Chondrocyte (in vitro differentiated cells): ENCODE measurements around the gene MRE11. TPM values are rescaled to one million over a fixed set of nuclear protein-coding genes. Genes with fewer than 3 reads are reported as not detected.
A peak's percentile ranks its signal among the peaks of the same experiment; 100 is the strongest.

ENCODE experiments used
- DNase-seq: peaks from one replicate; pipeline ENCODE4 v3.0.0; 2021; ENCODE audit warnings: mixed read lengths, low spot score
- H3K27ac Mint-ChIP-seq: one replicate; pipeline ENCODE4 v1.8.0; 2021; ENCODE audit warnings: mild to moderate bottlenecking, moderate library complexity, mixed read lengths; ENCODE audit not compliant: unreplicated experiment
- H3K27me3 Mint-ChIP-seq: 2 replicates; pipeline ENCODE4 v1.8.0; 2021; ENCODE audit warnings: low read depth, mixed read lengths
- H3K36me3 Mint-ChIP-seq: 2 replicates; pipeline ENCODE4 v1.8.0; 2021; ENCODE audit warnings: low read depth, mixed read lengths
- H3K4me1 Mint-ChIP-seq: 2 replicates; pipeline ENCODE4 v1.8.0; 2021; ENCODE audit warnings: low read depth, mild to moderate bottlenecking, mixed read lengths
- H3K4me3 Mint-ChIP-seq: one replicate; pipeline ENCODE4 v1.8.0; 2021; ENCODE audit warnings: mild to moderate bottlenecking, moderate library complexity, mixed read lengths; ENCODE audit not compliant: unreplicated experiment
- H3K9me3 Mint-ChIP-seq: 2 replicates; pipeline ENCODE4 v1.8.0; 2021; ENCODE audit warnings: low read depth, mixed read lengths
- total RNA-seq: library from RNA; stranded (reverse); gene quantifications from 3 replicates; pipeline ENCODE4 v1.2.1, GENCODE V29; 2021
- TF ChIP-seq, protein P1 (sequence below): fragments of 200-600 bp; sonication (generic); IDR thresholded peaks from 2 replicates; pipeline ENCODE4 v1.5.0; 2021; ENCODE audit warnings: antibody characterized with exemption, mild to moderate bottlenecking, moderate library complexity

Gene MRE11
- total RNA-seq, 1 donor from 2014 or later, result 13.7 TPM

DNA sequence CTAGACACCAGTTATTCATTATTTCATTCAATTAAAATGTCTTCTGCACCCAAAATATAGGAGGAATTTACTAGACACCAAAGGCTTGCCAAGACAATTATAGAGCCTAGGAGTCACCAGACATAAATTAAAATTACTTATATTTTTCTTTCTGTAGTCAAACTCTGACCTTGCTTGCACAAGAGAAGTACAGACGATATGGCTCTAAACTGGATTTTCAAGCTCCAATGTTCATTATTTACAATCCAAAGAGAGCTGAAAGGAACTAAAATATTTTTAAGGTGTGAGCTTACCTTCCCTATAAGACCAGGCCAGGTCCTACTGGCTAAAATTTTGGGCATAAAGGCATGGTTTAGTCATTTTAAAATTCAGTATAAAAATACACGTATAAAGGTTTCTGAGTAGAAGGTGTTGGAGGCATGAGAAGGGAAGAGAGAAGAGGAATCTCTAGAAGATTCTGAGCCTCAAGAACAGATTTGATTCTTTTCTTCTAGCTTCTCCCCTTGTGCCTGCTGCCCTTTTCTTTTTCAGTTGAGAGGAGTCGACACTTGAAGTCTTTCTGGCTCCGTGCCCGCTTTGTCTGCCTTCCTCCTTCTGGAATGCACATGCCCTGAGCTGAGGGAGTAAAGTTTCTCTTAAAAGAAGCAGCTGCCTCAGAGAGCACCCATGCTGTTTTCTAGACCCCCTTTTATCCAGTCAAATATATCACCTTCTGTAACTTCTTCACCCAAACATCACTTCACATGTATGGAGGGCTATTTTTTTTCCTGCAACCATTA lies 32.1 kb upstream of the MRE11 start:
- Mint-ChIP-seq H3K9me3 (peaks cover 5% of the 10 kb centered on the region), H3K4me1 (peaks cover 37% of the 10 kb centered on the region), H3K4me3 (no peak overlapping the region), H3K27ac (peak overlapping the region; percentile 65), H3K36me3 (no peaks in the 10 kb centered on the region), H3K27me3 (no peaks in the 10 kb centered on the region)
- no peak for DNase-seq
- TF ChIP-seq, protein P1, sequence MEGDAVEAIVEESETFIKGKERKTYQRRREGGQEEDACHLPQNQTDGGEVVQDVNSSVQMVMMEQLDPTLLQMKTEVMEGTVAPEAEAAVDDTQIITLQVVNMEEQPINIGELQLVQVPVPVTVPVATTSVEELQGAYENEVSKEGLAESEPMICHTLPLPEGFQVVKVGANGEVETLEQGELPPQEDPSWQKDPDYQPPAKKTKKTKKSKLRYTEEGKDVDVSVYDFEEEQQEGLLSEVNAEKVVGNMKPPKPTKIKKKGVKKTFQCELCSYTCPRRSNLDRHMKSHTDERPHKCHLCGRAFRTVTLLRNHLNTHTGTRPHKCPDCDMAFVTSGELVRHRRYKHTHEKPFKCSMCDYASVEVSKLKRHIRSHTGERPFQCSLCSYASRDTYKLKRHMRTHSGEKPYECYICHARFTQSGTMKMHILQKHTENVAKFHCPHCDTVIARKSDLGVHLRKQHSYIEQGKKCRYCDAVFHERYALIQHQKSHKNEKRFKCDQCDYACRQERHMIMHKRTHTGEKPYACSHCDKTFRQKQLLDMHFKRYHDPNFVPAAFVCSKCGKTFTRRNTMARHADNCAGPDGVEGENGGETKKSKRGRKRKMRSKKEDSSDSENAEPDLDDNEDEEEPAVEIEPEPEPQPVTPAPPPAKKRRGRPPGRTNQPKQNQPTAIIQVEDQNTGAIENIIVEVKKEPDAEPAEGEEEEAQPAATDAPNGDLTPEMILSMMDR, result no peak

- TF ChIP-seq, protein P1, result no peak
- Mint-ChIP-seq H3K4me1 (peaks cover 37% of the 10 kb centered on the region), H3K27ac (no peak overlapping the region), H3K9me3 (peaks cover 5% of the 10 kb centered on the region), H3K27me3 (no peaks in the 10 kb centered on the region), H3K36me3 (no peaks in the 10 kb centered on the region), H3K4me3 (no peak overlapping the region)
- DNase-seq, result no peak
These were observed 30.7 kb upstream of the MRE11 start for GRCh38 chr11:94524341-94524740.

DNA sequence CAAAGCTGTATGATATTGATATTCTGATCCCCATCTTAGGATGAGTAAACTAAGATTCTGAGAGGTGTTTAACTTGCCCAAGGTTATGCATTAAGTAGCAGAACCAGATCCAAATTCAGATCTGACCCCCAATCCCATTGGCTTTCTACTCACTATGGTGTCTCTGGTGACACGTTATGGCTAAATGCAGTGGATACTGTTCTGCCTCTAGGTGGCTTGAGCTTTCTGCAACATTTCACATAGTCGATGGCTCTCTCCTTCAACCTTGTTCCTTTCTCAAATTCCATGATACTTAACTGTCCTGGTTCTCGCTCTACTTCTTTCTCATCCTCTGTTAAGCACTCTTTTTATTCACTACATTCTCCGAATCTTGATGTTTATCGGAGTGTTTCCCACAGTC lies 28.0 kb upstream of the MRE11 start:
- H3K4me1 Mint-ChIP-seq, result peaks cover 16% of the 10 kb centered on the region
- H3K36me3 Mint-ChIP-seq, result no peaks in the 10 kb centered on the region
- H3K9me3 Mint-ChIP-seq, result no peaks in the 10 kb centered on the region
- no peak overlapping the region for H3K27ac Mint-ChIP-seq
- DNase-seq, result no peak
- TF ChIP-seq, protein P1, result peak; percentile 71
- no peak overlapping the region for H3K4me3 Mint-ChIP-seq
- no peaks in the 10 kb centered on the region for H3K27me3 Mint-ChIP-seq

DNA sequence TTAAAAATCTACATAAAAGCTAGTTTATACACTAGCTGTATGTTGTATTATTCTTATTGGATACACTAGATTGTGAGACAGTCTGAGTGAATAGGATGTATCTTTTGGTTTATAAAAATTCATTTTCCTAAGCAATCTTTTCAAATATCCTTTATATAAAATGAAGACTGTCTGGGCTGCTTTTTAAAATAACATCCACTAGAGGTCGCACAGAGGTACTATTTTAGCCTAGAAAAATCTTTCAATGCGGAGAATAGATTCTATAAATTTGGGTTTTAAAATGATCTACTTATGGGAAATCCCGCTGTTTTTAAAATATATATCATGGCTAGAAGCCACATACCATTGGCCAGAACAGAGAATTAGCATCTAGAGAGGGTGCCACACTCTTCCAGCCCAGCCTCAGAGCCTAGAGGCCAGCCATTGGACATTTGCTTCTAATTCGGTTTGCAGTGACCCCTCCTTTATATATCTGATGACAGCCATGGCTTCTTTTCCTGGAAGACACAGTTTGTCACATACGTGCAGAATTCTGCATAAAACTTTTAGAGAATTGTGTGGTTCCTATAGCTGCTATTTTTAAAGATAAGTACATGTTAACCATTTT lies 25.9 kb upstream of the MRE11 start:
- no peaks in the 10 kb centered on the region for H3K36me3 Mint-ChIP-seq
- DNase-seq, result no peak
- TF ChIP-seq, protein P1, result peak; percentile 93
- H3K4me1 Mint-ChIP-seq, result no peaks in the 10 kb centered on the region
- H3K27me3 Mint-ChIP-seq, result peaks cover 8% of the 10 kb centered on the region
- H3K4me3 Mint-ChIP-seq, result no peak overlapping the region
- no peak overlapping the region for H3K27ac Mint-ChIP-seq
- no peaks in the 10 kb centered on the region for H3K9me3 Mint-ChIP-seq

DNA sequence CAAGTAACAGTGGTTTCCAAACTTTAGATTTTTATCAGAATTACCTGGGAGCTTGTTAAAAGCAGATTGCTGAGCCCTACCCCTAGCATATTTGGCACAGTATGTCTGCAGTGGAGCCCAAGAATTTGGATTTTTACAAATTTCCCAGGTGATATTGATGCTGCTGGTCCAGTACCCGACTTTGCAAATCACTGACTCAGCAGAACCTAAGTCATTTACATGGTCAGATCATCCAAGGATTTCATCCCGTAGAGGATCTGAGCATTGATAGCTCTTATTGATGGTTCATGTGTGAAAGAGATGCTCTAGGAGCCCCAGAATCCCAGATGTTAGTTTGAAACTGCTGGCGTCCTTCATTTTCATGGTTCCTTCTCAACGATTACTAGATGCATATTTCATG lies 24.7 kb upstream of the MRE11 start:
- Mint-ChIP-seq H3K36me3 (no peaks in the 10 kb centered on the region), H3K4me1 (no peaks in the 10 kb centered on the region), H3K4me3 (no peak overlapping the region), H3K27ac (no peak overlapping the region), H3K27me3 (peaks cover 8% of the 10 kb centered on the region), H3K9me3 (no peaks in the 10 kb centered on the region)
- TF ChIP-seq, protein P1, result no peak
- no peak for DNase-seq
